ENCODE measurements around the gene PMS1.

Gene PMS1

DNA sequence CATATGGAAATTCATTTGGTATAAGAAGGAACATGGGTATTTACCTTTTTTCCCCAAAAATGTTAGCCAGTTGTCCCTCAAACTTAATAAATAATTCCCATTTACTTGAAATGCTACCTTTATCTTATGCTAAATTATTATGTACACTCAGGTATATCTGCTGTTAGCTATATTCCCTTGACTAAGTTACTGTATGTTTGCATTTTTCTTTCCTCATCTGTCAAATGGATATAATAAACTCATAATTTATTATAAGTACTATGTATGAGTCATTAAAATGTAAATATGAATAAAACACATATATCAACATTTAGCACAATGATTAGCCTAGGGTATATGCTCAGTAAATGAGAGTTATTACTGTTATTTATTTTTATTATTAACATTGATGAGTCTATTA lies 117.4 kb downstream of the PMS1 start:
- TF ChIP-seq ZNF274 (IDR thresholded peaks at IDR 0.05; ENCODE audit: low read depth, low read length): no peak
- H3K4me3 ChIP-seq (ENCODE audit: low read length): no peak overlapping the region

DNA sequence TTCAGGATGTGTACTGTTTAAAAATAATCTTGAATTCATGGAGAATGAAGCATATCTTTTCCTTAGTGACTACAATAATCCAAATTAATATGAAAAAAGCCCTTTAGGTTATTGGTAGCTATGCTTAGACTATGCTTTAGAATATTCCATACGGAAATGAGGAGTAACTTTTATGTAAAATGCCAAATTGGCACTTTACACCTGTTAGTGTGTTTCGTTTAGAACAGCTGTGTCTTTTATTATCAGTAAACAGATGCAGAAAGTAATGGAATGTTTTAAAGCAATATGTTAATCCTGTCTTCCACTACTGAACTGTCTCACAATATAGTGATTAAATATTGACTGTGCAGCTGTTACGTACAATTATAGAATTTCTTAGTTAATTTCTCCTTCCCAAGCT lies 129.6 kb downstream of the PMS1 start:
- H3K4me3 ChIP-seq (ENCODE audit: low read length): no peak overlapping the region
- no peak for TF ChIP-seq ZNF274 (IDR thresholded peaks at IDR 0.05; ENCODE audit: low read depth, low read length)

DNA sequence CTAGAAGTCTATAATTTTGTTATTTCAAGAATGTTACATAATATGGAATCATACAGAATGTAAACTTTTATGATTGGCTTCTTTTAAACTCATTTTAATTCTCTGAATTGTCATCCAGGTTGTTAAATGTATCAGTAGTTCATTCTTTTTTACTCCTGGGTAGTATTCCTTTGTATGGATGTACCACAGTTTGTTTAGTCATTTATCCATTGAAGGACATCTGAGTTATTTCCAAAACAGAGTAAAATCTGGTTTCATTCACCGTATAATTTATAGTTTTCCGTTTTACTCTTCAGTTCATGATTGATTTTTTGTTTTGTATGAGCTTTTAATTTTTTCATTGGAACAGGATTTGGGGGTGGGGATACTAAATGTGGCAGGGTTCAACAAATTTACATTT lies 132.4 kb downstream of the PMS1 start:
- no peak overlapping the region for H3K4me3 ChIP-seq (ENCODE audit: low read length)
- no peak for TF ChIP-seq ZNF274 (IDR thresholded peaks at IDR 0.05; ENCODE audit: low read depth, low read length)
